ENCODE data around the gene ZMIZ1. TPM values are rescaled to one million over a fixed set of nuclear protein-coding genes. Genes with fewer than 3 reads are reported as not detected.

ZMIZ1 gene
- total RNA-seq, 1 donor from 2014 or later, result 93.9 TPM

DNA sequence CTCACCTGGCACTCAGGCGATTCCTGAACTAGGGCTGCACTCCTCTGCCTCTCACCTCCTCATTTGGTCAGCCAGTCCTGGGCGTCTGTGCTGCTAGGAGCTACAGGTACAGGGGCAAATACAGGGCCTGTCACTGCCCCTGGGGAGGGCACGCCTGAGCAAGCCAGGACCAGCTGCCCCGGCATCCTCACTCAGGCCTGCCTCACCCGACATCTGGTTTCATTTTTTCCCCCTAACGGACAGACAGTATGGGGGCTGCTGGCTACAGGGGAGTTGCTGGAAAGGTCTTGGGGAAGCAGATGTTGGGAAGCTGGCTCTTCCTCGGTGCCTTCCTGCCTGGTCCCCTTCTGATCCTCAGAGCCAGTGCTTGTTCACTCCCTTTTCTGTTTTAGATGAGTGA is 201.2 kb downstream of the ZMIZ1 start:
- Mint-ChIP-seq H3K36me3 (ENCODE audit: low read depth) (no peaks in the 10 kb centered on the region), H3K27ac (peak overlapping the region; percentile 47), H3K4me1 (peaks cover 71% of the 10 kb centered on the region), H3K9me3 (no peaks in the 10 kb centered on the region), H3K27me3 (no peaks in the 10 kb centered on the region), H3K4me3 (peak overlapping the region; percentile 7)
- ChIA-PET POLR2A (interaction anchor here (0.6 to 20.1 kb wide), 3 partner anchors 16 to 64 kb away, joined by 3 to 311 read pairs (median 57); no protein-coding TSS in a partner anchor), CTCF (no interaction called here)
- DNase-seq (no peak), ATAC-seq (ENCODE audit: low read depth) (no peak)
- TF ChIP-seq, protein P1, sequence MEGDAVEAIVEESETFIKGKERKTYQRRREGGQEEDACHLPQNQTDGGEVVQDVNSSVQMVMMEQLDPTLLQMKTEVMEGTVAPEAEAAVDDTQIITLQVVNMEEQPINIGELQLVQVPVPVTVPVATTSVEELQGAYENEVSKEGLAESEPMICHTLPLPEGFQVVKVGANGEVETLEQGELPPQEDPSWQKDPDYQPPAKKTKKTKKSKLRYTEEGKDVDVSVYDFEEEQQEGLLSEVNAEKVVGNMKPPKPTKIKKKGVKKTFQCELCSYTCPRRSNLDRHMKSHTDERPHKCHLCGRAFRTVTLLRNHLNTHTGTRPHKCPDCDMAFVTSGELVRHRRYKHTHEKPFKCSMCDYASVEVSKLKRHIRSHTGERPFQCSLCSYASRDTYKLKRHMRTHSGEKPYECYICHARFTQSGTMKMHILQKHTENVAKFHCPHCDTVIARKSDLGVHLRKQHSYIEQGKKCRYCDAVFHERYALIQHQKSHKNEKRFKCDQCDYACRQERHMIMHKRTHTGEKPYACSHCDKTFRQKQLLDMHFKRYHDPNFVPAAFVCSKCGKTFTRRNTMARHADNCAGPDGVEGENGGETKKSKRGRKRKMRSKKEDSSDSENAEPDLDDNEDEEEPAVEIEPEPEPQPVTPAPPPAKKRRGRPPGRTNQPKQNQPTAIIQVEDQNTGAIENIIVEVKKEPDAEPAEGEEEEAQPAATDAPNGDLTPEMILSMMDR (IDR thresholded peaks at IDR 0.05), result no peak
- intact Hi-C loops (cut with micrococcal nuclease), result no loop called here

GRCh38 chr10:79270466-79271246 is 201.9 kb downstream of the ZMIZ1 start:
- no peaks in the 10 kb centered on the region for H3K27me3 Mint-ChIP-seq
- peaks cover 64% of the 10 kb centered on the region for H3K4me1 Mint-ChIP-seq
- intact Hi-C loops (cut with micrococcal nuclease), result no loop called here
- no peak overlapping the region for H3K4me3 Mint-ChIP-seq
- H3K9me3 Mint-ChIP-seq, result no peaks in the 10 kb centered on the region
- ATAC-seq (ENCODE audit: low read depth) (no peak), DNase-seq (no peak)
- CTCF ChIA-PET, result no interaction called here
- no peak overlapping the region for H3K27ac Mint-ChIP-seq
- TF ChIP-seq, protein P1 (IDR thresholded peaks at IDR 0.05), result no peak
- H3K36me3 Mint-ChIP-seq (ENCODE audit: low read depth), result no peaks in the 10 kb centered on the region
- POLR2A ChIA-PET, result interaction anchor here (6.9 to 20.1 kb wide), 2 partner anchors 15 to 23 kb away, joined by 57 to 311 read pairs; no protein-coding TSS in a partner anchor

- H3K27ac Mint-ChIP-seq, result no peak overlapping the region
These were observed 203.6 kb downstream of the ZMIZ1 start for GRCh38 chr10:79272353-79272752.

DNA sequence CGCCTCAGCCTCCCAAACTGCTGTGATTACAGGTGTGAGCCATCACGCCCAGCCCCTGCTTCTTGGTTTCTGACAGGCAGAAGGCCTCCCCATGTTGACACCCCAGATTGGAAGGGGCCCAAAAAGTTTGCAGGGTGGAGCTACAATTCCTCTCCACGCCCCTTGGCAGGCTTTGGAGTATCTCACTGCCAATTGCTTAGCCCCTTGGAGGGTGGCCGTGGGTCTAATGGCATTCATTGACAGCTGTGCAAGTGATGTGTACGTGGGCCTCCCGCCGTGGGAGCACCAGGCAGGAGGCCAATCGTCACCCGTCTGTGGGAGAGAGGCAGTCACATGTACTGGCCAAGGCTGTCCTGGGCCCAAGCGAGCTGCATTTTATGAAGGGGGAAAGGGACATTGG is 204.8 kb downstream of the ZMIZ1 start:
- Mint-ChIP-seq H3K27ac (peak overlapping the region; percentile 50), H3K27me3 (no peaks in the 10 kb centered on the region)
- POLR2A ChIA-PET, result interaction anchor here (0.7 to 1.7 kb wide), 4 partner anchors 8 to 31 kb away, joined by 3 to 5 read pairs (median 4); no protein-coding TSS in a partner anchor

More at GRCh38 chr10:79272353-79272752, 203.6 kb downstream of the ZMIZ1 start:
- POLR2A ChIA-PET, result interaction anchor here (1.1 to 1.7 kb wide), 3 partner anchors 10 to 18 kb away, joined by 4 to 5 read pairs (median 5); no protein-coding TSS in a partner anchor
- intact Hi-C loops (cut with micrococcal nuclease), result no loop called here
- Mint-ChIP-seq H3K36me3 (ENCODE audit: low read depth) (peaks cover 7% of the 10 kb centered on the region), H3K27me3 (no peaks in the 10 kb centered on the region), H3K4me1 (peaks cover 47% of the 10 kb centered on the region), H3K4me3 (no peak overlapping the region), H3K9me3 (no peaks in the 10 kb centered on the region)
- DNase-seq (no peak), ATAC-seq (ENCODE audit: low read depth) (no peak)
- CTCF ChIA-PET, result no interaction called here
- TF ChIP-seq, protein P1 (IDR thresholded peaks at IDR 0.05), result no peak

More for the DNA sequence above, 204.8 kb downstream of the ZMIZ1 start:
- TF ChIP-seq, protein P1 (IDR thresholded peaks at IDR 0.05), result no peak
- H3K4me3 Mint-ChIP-seq, result no peak overlapping the region
- peaks cover 14% of the 10 kb centered on the region for H3K36me3 Mint-ChIP-seq (ENCODE audit: low read depth)
- peaks cover 35% of the 10 kb centered on the region for H3K4me1 Mint-ChIP-seq
- H3K9me3 Mint-ChIP-seq, result no peaks in the 10 kb centered on the region
- CTCF ChIA-PET, result no interaction called here
- ATAC-seq (ENCODE audit: low read depth), result no peak
- no peak for DNase-seq
- intact Hi-C loops (cut with micrococcal nuclease), result no loop called here
